Activated CD8-positive, alpha-beta memory T cell treated with anti-CD3 and anti-CD28 coated beads, Interleukin-2, amount 50 U/mL, for 4 hours (primary cell): ENCODE results near the gene RPS21.
"Not testable (repeated sequence)": the region's sequence is repeated elsewhere in the genome, so short reads cannot be mapped to it uniquely, and the experiment has no call there.

Source experiments
- DNase-seq: peaks from one replicate; pipeline ENCODE4 v3.0.0-alpha.2; 2020

Gene RPS21

DNA sequence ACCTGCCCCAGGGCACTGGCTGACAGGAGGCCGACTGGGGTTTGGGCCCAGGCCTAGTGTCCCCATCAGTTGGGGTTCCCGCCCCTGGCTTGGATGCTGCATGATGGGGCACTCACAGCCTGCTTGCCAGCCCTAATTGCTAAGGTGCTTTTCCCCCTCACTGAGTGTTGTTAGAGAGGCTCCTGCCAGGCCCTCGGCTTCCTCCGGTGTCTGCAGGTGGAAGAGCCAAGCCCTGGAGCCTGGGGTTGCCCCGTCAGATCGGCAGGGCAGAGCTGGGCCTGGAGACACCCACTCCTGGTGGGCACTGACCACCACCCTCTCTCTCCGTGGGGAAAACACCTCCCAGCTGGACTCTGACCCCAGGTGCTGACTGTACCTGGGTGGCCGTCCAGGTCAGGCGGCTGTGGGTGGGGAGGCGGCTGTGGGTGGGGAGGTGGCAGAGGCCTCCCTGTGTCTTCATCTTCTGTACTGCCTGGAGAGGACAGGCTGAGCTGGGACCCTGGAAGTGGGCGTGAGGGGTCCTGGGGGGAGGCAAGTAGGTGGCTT lies 26.2 kb downstream of the RPS21 start:
- no peak for DNase-seq

DNA sequence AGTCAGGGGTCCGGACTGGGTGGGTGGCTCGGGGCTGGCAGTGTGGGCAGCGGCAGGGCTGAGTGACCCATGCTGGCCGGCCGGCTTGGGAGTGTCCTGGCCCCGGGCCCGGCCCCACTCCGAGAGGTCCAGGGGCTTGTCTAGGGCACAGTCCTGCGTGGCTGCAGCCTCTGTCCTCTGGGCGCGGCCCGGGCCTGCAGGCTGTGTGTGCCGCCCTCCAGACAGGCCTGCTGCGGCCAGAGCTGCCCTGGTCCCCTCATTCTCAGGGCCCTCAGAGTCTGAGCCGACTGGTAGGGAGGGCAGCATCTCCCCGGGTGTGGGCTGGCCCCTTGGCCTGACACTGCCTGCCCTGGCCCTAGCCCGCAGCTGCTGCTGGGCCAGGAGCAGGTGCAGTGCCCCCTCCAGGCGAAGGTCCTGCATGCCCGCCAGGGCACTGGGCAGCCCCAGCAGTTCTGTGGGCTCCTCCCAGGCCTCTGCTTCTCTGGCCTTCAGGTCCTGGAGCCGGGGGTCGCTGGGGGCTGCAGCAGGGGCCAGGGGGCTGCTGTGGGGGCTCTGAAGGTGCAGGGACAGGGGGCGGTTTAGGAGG lies 27.1 kb downstream of the RPS21 start:
- no peak for DNase-seq

DNA sequence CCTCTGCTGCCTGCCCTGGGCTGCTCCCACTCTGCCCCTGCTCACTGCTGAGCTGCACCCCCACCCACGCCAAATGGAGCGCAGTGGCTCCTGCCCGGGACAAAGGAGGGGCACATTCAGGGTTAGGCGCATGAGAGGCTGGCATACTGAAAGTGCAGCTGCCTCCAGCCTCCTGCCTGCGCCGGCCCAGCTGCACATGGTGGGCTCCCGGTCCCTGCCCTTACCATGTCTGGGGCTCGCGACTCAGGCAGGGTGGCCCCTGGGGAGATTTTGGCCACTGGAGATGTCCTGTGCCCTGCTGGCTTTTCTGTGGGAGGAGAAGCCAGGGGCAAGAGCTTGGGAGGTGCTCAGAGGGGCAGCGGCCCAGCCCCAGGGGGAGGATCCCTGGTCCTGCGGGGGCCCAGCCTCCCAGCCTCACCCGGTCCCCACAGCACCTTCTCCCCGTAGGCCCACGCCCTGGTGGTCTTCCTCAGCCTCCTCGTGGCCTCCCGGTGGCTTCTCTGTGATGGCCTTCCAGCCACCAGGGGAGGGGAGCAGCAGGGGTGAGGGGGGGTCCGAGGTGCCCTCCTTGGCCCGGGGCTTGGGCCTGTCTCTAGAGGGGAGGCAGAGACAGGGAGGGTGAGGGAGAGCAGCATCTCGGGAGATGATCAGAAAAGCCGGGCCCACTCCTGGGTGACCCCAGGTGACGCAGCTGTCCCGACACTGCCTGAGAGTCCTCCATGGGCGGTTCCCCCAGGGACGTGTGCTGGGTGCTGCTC lies 28.6 kb downstream of the RPS21 start:
- no peak for DNase-seq

DNA sequence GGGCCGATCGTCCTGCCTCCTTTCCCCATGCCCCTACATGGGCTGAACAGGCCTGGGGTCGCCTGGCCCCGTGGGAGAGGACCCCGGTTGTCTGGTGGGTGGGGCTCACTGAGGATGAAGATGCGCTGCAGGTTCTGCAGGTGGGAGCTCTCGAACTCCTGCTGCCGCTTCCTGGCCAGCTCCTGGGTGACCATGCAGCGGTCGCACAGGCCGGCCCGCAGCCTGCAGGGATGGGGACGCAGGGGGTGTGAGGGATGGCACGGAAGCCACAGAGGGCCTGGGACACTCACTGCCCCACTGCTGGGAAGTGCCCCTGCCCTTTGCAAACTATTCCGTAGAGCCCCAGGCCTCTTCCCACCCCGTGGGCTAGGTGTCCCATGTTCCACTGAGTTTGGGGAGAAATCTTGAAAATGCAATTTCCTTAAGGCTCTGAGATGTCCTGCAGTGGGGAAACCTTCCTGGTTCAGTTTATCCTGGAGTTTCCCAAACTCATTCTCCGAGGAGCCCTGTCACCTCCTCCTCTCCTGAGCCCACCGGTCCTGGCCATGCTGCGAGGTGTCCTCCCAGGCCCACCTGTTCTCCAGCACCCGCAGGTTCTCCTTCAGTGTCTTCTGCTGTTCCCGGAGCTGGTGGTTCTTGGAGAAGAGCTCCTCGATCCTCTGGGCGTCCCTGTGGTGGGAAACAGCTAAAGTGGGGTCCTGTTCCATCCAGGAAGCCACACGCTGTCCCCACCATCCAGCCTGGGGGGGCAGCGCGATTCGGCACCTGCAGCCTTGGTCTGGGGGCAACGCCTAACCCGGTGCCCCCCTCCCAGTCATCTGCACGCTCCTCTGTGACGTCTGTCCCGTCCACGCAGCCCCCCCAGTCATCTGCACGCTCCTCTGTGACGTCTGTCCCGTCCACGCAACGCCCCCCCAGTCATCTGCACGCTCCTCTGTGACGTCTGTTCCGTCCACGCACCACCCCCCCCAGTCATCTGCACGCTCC lies 30.0 kb downstream of the RPS21 start:
- DNase-seq, result no peak

DNA sequence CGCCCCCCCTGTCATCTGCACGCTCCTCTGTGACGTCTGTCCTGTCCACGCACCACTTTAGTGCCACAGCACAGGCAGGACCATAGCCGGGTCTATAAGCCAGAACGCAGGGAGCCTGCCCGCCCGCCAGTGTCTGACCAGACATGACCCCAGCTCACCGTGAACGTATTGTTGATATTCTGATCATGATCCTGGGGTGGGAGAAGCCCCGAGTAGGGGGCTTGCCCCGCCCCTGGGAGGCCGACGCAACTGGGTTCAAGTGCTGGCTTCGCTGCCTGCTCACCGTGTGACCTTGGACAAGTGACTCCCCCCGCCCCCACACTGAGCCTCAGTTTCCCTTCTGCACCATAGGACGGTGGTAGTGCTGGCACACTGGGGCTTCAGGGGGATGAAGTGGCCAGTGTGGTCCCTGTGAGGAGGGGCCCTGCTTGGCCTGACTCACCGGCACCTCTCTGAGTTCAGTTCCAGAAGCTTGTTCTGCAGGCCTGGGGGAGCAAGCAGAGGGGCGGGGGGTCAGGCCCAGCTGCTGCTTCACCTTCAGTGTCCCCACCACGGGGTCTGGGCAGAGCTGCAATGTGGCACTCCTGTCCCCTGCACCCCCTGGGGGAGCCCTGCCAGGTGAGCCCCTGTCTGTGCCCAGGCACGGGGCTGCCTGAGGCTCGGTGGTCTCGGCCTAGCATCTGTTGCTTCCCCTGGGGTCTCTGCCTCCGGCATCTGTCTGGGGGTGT lies 31.2 kb downstream of the RPS21 start:
- DNase-seq, result no peak

DNA sequence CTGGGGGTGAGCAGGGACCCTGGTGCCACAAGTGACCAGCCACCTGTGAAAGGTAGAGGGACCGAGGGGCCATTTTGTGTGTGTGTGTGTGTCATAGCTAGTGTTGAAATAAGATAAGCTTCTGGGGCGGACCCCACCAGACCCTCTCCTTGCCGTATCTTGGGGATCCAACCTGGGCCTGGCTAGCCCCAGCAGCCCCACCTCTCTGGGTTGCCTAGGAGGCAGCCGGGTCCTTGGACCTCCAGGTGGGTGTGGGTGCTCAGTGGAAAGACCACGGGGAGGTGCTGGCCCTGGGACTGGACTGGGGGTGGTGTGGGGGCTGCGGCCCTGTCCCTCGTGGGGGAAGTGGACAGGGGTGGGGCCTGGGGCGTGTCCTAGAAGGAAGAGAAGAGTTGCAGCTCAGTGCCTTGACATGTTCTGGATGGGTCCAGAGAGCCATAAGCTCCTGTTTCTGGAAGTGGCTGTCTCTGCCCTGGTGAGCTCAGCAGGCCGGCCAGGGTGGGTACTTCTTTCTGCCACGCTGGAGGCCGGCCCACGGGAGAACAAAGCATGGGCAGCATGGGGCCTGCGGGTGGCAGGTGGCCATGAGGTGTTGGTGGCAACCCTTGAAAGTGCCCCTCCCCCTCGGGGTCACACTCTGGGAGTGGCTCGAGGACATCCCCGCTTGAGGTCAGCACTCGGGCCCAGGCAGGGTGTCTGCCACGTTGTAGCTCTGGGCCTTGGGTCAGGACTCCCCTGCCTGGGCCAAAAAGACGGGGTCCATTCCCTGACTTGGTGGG lies 32.0 kb downstream of the RPS21 start:
- DNase-seq, result no peak

DNA sequence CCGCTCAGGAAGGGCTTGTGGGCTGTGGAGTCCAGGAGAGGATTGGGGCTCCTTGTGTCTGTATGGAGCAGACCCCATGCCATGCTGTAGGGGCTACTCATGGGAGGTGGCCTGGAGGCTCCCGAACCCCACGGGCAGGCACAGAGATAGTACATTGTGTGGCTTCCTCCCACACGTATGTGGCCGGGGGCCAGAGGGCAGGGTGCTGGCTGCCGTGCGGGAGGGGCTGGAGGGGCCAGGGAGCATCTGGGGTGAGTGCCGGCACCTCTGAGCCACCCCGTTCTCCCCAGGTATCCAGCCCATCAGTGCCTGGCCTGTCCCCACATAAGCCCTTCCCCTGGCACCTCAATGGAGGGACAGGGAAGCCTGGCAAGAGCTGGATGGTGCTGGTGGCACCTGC lies 32.9 kb downstream of the RPS21 start:
- no peak for DNase-seq

DNA sequence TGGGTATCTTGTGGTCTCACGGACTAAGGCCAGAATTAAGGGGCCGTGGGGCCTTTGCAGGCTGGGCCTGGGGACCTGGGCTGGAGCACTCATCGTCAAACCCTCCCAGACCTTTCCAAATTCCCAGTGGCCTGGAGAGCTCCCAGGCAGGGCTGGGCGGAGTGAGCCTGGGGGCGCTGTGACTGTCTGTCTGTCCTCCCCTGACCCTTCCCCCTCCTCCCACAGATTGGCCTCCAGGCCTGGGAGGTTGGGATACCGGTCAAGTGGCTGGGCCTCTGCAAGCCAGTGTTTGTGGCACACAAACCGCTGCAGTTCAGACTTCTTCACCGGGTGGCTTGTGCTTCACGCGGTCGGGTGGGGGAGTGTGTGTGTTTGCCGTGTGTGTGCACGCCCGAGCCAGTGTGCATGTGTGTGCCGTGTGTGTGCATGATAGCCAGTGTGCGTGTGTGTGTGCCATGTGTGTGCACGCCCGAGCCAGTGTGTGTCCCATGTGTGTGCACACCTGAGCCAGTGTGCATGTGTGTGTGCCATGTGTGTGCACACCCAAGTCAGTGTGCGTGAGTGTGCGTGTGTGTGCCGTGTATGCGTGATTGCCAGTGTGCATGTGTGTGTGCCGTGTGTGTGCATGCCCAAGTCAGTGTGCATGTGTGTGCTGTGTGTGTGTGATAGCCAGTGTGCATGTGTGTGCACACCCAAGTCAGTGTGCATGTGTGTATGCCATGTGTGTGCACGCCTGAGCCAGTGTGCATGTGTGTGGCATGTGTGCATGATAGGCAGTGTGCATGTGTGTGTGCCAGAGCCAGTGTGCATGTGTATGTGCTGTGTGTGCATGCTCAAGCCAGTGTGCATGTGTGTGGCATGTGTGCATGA lies 34.2 kb downstream of the RPS21 start:
- no peak for DNase-seq

DNA sequence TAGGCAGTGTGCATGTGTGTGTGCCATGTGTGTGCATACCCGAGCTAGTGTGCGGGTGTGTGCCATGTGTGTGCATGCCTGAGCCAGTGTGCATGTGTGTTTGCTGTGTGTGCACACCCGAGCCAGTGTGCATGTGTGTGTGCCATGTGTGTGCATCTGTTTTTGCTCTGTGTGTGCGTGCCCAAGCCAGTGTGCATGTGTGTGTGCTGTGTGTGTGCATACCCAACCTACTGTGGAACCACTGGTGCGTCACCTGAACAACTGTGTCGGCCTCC lies 34.8 kb downstream of the RPS21 start:
- DNase-seq, result no peak

DNA sequence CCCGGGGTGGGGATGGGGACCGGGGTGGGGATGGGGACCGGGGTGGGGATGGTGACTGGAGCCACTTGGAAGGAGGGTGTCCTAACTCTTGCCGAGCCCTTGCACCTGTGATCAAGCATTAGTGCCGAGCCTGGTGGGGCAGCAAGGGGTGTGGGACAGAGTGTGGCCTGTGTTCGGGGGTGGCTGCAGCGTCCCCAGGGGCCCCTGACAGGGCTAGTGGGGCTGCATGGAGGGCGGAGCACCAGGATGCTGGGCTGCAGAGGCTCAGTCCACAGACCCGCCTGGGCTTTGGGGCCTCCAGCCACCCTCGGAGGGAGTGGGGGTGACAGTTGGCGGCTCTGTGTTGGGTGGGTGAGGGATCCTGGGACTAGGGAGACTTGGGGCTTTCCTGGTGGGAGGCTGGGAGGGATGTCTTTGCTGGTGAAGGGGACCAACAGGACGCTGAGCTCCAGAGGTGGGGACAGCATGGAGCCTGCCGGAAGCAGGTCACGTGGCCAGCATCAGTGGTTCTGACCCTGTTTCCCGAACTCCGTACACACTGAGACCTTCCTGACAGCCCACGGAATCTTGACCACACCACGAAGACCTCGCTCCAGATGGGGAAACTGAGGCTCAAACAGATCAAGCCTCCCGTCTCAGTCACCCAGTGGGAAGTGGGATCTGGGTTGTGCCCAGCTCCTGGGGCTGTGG lies 35.9 kb downstream of the RPS21 start:
- DNase-seq, result no peak

DNA sequence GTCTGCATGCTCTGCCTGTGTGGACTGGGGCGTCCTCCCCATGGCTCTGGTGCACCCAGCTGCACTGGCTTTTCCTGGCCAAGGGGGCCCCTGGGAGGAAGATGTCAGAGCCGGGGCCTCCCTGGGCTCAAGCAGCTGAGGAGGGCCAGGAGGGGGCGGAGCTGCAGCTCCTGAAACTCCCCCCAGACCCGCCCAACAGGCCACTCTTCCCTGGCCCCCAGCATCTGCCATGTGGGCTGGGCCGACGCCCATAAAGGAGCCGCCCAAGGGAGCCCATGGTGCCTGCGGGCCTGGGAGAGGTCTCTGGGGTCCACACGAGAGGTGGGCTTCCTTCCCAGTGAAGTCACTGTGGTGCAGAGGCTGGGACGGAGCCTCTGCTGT lies 36.4 kb downstream of the RPS21 start:
- no peak for DNase-seq

DNA sequence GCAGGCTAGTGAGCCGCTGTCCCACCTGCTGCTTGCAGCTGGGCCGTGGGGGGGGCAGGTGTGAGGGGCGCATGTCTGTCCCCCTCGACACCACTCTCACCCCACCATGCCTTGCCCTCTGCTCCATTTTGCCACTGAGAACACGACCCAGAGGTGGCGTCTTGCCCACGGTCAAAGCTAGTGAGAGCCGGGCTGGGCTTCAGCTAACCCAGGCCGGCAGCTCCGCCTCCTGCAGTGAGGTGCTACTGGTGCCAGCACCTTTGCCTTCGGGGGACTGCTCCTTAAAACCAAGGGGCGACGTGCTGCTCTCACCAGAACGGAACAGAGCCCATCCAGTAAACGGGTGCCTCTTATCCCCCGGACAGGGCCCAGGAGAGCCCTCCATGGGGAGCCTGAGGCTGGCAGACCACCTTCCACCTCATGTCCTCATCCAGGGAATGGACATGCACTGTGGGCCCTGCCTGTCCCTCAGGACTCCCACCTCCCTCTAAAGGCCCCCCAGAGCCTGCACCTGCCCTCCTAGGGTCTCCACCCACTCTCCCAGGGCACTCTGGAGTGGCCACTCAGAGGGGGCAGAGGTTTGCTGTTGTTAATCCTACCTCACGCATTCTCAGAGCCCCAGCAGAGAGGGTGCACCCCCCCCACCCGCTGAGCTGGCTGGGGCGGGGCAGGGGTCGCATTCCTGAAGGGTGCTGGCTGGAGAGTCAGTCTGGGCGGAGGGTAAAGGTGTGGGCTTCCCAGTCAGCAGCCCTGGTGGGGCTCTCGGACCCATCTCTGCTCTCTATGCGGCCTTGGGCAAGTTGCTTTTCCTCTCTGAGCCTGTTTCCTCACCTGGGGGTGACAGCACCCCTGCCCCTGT lies 37.6 kb downstream of the RPS21 start:
- DNase-seq, result no peak

DNA sequence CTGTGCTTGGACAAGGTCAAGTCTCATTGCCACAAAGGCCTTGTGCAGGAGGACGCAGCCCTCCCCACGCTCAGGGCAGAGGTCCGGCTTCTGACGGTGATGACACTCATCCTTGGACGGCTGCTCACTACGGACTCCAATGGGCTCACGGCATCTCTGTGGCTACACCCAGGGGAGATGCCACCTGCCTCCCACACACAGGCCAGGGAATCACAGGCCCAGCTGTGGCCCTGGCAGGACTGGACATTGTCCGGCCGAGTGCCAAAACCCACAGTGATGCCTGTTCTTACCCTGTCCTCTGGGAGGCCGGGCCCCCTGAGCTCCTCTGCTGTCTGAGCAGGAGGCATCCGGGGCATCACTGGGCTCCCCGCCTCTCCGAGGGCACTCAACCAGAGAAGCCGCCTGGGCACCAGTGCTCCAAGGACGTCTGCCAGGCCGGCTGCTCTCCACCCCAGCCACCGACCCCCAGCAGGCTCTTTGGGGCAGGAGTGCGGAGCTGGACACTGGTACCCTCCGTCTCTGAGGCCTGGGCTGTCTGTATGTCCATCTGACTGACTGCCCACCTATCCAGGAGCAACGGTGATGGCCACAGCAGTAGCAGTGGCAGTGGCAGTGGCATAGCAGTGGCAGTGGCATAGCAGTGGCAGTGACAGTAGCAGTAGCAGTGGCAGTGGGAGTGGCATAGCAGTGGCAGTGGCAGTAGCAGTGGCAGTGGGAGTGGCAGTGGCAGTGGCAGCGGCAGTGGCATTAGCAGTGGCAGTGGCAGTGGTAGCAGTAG lies 38.6 kb downstream of the RPS21 start:
- DNase-seq, result no peak

DNA sequence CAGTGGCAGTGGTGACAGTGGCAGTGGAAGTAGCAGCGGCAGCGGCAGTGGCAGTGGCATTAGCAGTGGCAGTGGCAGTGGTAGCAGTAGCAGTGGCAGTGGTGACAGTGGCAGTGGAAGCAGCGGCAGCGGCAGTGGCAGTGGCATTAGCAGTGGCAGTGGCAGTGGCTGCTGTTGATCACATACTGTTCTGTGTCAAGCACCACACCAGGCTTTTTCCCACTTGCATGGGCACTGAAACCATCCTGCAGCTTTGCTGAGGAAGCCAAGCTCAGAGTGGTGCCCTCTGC lies 39.1 kb downstream of the RPS21 start:
- DNase-seq, result not testable (repeated sequence)

DNA sequence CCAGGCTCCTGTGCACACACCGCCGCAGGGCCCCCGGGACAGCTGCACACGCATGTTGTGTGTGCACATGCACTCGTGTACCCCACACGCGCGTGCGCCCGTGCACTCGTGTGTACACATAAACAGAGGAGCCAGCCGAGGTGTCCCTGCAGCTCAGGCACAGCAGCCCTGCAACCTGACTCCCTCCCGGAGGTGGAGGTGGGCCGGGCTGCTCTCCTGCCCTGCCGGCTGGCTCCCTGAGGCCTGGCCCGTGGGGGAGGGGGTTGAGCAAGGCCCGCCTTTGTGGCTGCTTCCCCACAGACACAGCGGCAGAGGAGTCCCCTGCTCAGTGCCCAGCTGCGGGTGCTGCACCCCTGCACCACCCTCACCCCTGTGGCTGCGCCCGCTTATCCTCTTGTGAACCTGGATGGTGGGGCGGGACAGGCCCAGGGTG lies 39.8 kb downstream of the RPS21 start:
- DNase-seq, result no peak

DNA sequence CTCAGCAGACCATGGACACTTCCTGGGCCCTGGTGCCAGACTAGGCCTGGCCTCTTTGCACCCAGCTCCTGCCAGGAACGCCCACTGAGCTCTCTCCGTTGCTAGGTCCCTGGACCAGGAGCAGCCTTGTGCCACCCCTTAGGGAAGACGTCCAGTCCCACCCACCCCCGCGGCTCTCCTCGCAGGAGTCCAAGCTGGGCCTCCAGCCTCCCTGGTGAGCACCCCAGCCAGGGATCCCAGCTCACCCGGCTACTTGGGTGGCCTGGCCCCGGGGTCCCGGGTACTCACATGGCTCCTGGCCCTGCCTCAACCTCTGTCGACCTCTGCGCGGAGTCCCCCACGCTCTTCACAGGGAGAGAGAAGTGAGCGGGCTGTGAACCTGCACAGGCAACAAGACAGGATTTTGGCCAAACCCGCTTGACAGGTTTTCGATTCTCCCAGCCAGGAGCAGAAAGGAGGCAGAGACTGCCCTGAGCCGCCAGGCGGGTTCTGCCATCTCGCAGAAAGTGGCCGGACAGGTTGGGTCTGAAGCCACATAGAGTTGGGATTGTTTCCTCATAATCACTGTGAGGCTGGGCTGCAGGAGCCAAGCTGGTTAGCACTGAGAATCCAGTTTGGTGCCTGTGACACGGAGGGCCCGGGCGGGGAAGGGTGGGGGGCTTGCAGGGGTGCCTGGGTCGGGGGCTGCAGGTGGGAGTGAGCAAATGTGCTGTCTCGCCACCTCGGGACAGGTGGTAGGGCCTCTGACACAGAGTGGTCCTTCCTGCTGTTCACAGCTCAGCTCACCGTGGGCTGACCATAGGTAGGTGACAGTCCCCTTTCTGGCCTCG lies 40.5 kb downstream of the RPS21 start, which contains the start of gene RBBP8NL:
RBBP8NL (minus strand) TSS at position 368 of the 830 bp plus-strand sequence. CDS start 7,892 bp downstream, outside the sequence.
- DNase-seq, result no peak

DNA sequence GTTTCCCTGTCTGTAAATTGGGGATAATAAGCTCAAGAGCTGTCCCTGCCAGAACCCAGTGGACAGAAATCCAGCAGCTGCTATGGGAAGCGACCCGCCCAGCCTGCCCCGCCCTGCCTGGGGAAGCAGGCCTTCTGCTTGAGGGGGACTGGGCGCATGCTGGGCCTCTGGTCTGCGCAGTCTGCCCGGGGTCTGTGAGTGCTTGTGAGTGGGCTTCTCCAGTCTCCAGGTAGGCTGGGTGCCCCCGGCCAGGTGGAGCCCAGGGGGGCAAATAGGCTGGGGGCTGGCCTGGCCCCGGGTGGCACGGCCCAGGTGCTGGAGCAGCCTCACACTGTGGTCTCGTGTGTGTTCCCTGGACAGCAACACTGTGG lies 41.1 kb downstream of the RPS21 start:
- no peak for DNase-seq
